Astrocyte of the spinal cord (primary cell): Measurements from ENCODE around the gene L3MBTL4.

Experiments
- DNase-seq: peaks from one replicate; pipeline ENCODE4 v3.0.0; 2011; ENCODE audit warnings: low read depth, low spot score
- H3K4me3 ChIP-seq: 2 replicates; pipeline ENCODE4 v1.5.1; 2011; ENCODE audit warnings: low read depth, mild to moderate bottlenecking, low read length, moderate library complexity
- CTCF ChIP-seq: IDR thresholded peaks from 2 replicates; pipeline ENCODE4 v1.5.1; 2012; ENCODE audit warnings: low read depth, mild to moderate bottlenecking, low read length, inconsistent platforms
- in situ Hi-C: cut with HindIII; loops from 2 replicates; pipeline ENCODE4 v1.10.0; 2017; ENCODE audit warnings: low sequenced_read_pairs

The L3MBTL4 gene

GRCh38 chr18:6297875-6298274 lies 116.8 kb downstream of the L3MBTL4 start:
- in situ Hi-C loops = no loop called here
- H3K4me3 ChIP-seq = no peak overlapping the region
- no peak for DNase-seq
- no peak for TF ChIP-seq CTCF

GRCh38 chr18:6294148-6294784 lies 120.4 kb downstream of the L3MBTL4 start:
- no peak for TF ChIP-seq CTCF
- peak; percentile 5 for DNase-seq
- H3K4me3 ChIP-seq = no peak overlapping the region
- in situ Hi-C loops = no loop called here

- TF ChIP-seq CTCF = no peak
- in situ Hi-C loops = no loop called here
- no peak overlapping the region for H3K4me3 ChIP-seq
- no peak for DNase-seq
Measured at GRCh38 chr18:6289843-6290242, 124.9 kb downstream of the L3MBTL4 start.

- H3K4me3 ChIP-seq = no peak overlapping the region
- no peak for DNase-seq
- no peak for TF ChIP-seq CTCF
- in situ Hi-C loops = no loop called here
Measured at GRCh38 chr18:6286585-6286984, 128.1 kb downstream of the L3MBTL4 start.

GRCh38 chr18:6284761-6285160 lies 129.9 kb downstream of the L3MBTL4 start:
- H3K4me3 ChIP-seq = no peak overlapping the region
- in situ Hi-C loops = no loop called here
- TF ChIP-seq CTCF = no peak
- DNase-seq = no peak

- TF ChIP-seq CTCF = no peak
- H3K4me3 ChIP-seq = no peak overlapping the region
- in situ Hi-C loops = no loop called here
- DNase-seq = no peak
Measured at GRCh38 chr18:6284300-6284699, 130.4 kb downstream of the L3MBTL4 start.
